Esophagus squamous epithelium (tissue), 4 donors: Measurements from ENCODE around the gene GABRB2.

Experiments
- POLR2A ChIP-seq, 4 donors: fragments of 450-650 bp; IDR thresholded peaks; one replicate each; pipeline ENCODE4 v1.6.1; 2017; ENCODE audit warnings: antibody characterized with exemption in 4 of 4, mild to moderate bottlenecking in 4 of 4, moderate library complexity in 3 of 4
- TF ChIP-seq, protein P1 (sequence below), 6 experiments: fragments of 450-650 bp in 4 of 6; fragments of 200-600 bp in 2 of 6; sonication (generic) in 2 of 6; IDR thresholded peaks; one replicate each; pipeline ENCODE4 v1.5.1; 2016 to 2019; ENCODE audit warnings: antibody characterized with exemption in 6 of 6, mild to moderate bottlenecking in 4 of 6, moderate library complexity in 4 of 6

DNA sequence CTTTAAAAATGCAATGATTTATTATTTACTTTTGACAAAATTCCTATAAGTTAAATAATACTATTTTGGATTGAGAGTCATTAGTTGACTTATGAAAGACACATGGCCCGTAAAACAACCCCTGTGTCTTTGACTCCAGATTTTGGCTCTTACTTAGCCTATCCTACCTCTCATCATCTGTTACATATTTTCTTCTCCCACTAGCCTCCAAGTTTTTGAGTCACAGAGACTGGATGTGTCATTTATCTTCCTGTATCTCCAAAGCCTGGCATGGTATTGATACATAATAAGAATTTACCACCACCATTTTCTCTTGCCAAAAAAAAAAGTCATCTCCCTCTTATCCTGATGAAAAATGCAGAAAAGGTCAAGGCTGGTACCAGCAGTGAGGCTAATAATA, 99.9 kb downstream of the GABRB2 start:
- no peak for TF ChIP-seq POLR2A (IDR thresholded peaks at IDR 0.05)
- TF ChIP-seq, protein P1, sequence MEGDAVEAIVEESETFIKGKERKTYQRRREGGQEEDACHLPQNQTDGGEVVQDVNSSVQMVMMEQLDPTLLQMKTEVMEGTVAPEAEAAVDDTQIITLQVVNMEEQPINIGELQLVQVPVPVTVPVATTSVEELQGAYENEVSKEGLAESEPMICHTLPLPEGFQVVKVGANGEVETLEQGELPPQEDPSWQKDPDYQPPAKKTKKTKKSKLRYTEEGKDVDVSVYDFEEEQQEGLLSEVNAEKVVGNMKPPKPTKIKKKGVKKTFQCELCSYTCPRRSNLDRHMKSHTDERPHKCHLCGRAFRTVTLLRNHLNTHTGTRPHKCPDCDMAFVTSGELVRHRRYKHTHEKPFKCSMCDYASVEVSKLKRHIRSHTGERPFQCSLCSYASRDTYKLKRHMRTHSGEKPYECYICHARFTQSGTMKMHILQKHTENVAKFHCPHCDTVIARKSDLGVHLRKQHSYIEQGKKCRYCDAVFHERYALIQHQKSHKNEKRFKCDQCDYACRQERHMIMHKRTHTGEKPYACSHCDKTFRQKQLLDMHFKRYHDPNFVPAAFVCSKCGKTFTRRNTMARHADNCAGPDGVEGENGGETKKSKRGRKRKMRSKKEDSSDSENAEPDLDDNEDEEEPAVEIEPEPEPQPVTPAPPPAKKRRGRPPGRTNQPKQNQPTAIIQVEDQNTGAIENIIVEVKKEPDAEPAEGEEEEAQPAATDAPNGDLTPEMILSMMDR (IDR thresholded peaks at IDR 0.05), result no peak
